ENCODE results near the gene ADAMTS2.
"Not testable (repeated sequence)": the region's sequence is repeated elsewhere in the genome, so short reads cannot be mapped to it uniquely, and the experiment has no call there.

The ADAMTS2 gene

GRCh38 chr5:179123491-179124272 is 221.6 kb downstream of the ADAMTS2 start:
- no peak for DNase-seq (ENCODE audit: low spot score)

GRCh38 chr5:179123109-179123426 is 222.2 kb downstream of the ADAMTS2 start:
- DNase-seq (ENCODE audit: low spot score), result no peak

- no peak for DNase-seq (ENCODE audit: low spot score)
Observed at GRCh38 chr5:179122411-179123108, 222.7 kb downstream of the ADAMTS2 start.

- DNase-seq (ENCODE audit: low spot score), result no peak
Observed at GRCh38 chr5:179121667-179122111, 223.6 kb downstream of the ADAMTS2 start.

GRCh38 chr5:179120951-179121666 is 224.2 kb downstream of the ADAMTS2 start:
- DNase-seq (ENCODE audit: low spot score), result no peak

GRCh38 chr5:179120421-179120861 is 224.8 kb downstream of the ADAMTS2 start:
- no peak for DNase-seq (ENCODE audit: low spot score)

- no peak for DNase-seq (ENCODE audit: low spot score)
Observed at GRCh38 chr5:179119415-179120170, 225.7 kb downstream of the ADAMTS2 start.

- no peak for DNase-seq (ENCODE audit: low spot score)
Observed at GRCh38 chr5:179118756-179119414, 226.4 kb downstream of the ADAMTS2 start.

GRCh38 chr5:179118338-179118737 is 226.9 kb downstream of the ADAMTS2 start:
- no peak for DNase-seq (ENCODE audit: low spot score)

- no peak for DNase-seq (ENCODE audit: low spot score)
Observed at GRCh38 chr5:179115845-179116524, 229.3 kb downstream of the ADAMTS2 start.

GRCh38 chr5:179115307-179115706 is 230.0 kb downstream of the ADAMTS2 start:
- no peak for DNase-seq (ENCODE audit: low spot score)

- DNase-seq (ENCODE audit: low spot score), result no peak
Observed at GRCh38 chr5:179114756-179115155, 230.5 kb downstream of the ADAMTS2 start.

- DNase-seq (ENCODE audit: low spot score), result no peak
Observed at GRCh38 chr5:179113945-179114641, 231.2 kb downstream of the ADAMTS2 start.

GRCh38 chr5:179113143-179113530 is 232.1 kb downstream of the ADAMTS2 start:
- DNase-seq (ENCODE audit: low spot score), result no peak

GRCh38 chr5:179112469-179113142 is 232.7 kb downstream of the ADAMTS2 start:
- DNase-seq (ENCODE audit: low spot score), result no peak

- no peak for DNase-seq (ENCODE audit: low spot score)
Observed at GRCh38 chr5:179111267-179112207, 233.7 kb downstream of the ADAMTS2 start.

- no peak for DNase-seq (ENCODE audit: low spot score)
Observed at GRCh38 chr5:179110528-179110927, 234.7 kb downstream of the ADAMTS2 start.

GRCh38 chr5:179101282-179101681 is 244.0 kb downstream of the ADAMTS2 start:
- not testable (repeated sequence) for DNase-seq (ENCODE audit: low spot score)

GRCh38 chr5:179089502-179089901 is 255.8 kb downstream of the ADAMTS2 start:
- no peak for DNase-seq (ENCODE audit: low spot score)

All from hematopoietic multipotent progenitor cell treated with erythropoietin and hydrocortisone succinate and interleukin-3 and kit ligand, for 15 days (in vitro differentiated cells).